DOHH2 (cell line): ENCODE data around the gene FBXO28.

Experiments used
- EZH2phosphoT487 ChIP-seq: fragments of 200-600 bp; sonication (generic); IDR thresholded peaks from 2 replicates; pipeline ENCODE4 v1.6.1; 2017; ENCODE audit warnings: borderline replicate concordance, mild to moderate bottlenecking, antibody characterized with exemption, low read length, moderate library complexity, mixed read lengths
- TF ChIP-seq, protein P1 (sequence below): fragments of 200-600 bp; sonication (generic); IDR thresholded peaks from one replicate; pipeline ENCODE4 v1.5.1; 2014; ENCODE audit warnings: antibody characterized with exemption, mild to moderate bottlenecking, low read depth, low read length; ENCODE audit not compliant: poor library complexity, severe bottlenecking

DNA sequence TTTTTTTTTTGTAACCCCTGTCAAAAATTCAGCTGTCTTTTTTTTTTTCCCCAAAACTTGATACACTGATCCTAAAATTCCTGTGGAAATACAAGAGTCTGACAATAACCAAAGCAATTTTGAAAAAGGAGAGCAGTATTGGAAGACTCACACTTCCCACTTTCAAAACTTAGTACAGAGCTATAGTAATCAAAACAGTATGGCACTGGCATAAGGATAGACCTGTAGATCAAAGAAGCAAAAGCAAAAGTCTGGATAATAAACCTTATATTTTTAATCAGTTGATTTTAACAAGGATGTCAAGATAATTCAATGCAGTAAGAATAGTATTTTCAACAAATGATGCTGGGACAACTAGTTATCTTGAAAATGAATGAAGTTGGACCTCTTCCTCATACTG, 17.3 kb downstream of the FBXO28 start:
- TF ChIP-seq, protein P1, sequence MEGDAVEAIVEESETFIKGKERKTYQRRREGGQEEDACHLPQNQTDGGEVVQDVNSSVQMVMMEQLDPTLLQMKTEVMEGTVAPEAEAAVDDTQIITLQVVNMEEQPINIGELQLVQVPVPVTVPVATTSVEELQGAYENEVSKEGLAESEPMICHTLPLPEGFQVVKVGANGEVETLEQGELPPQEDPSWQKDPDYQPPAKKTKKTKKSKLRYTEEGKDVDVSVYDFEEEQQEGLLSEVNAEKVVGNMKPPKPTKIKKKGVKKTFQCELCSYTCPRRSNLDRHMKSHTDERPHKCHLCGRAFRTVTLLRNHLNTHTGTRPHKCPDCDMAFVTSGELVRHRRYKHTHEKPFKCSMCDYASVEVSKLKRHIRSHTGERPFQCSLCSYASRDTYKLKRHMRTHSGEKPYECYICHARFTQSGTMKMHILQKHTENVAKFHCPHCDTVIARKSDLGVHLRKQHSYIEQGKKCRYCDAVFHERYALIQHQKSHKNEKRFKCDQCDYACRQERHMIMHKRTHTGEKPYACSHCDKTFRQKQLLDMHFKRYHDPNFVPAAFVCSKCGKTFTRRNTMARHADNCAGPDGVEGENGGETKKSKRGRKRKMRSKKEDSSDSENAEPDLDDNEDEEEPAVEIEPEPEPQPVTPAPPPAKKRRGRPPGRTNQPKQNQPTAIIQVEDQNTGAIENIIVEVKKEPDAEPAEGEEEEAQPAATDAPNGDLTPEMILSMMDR: no peak
- no peak for TF ChIP-seq EZH2phosphoT487
